Activated T-helper 9 cell treated with anti-CD3 and anti-CD28 coated beads, Interleukin-2, amount 50 U/mL, for 16 hours (primary cell): ENCODE measurements around the gene ATP9B.

ENCODE experiments used
- DNase-seq: peaks from one replicate; pipeline ENCODE4 v3.0.0-alpha.2; 2020; ENCODE audit warnings: low read depth

Gene ATP9B

DNA sequence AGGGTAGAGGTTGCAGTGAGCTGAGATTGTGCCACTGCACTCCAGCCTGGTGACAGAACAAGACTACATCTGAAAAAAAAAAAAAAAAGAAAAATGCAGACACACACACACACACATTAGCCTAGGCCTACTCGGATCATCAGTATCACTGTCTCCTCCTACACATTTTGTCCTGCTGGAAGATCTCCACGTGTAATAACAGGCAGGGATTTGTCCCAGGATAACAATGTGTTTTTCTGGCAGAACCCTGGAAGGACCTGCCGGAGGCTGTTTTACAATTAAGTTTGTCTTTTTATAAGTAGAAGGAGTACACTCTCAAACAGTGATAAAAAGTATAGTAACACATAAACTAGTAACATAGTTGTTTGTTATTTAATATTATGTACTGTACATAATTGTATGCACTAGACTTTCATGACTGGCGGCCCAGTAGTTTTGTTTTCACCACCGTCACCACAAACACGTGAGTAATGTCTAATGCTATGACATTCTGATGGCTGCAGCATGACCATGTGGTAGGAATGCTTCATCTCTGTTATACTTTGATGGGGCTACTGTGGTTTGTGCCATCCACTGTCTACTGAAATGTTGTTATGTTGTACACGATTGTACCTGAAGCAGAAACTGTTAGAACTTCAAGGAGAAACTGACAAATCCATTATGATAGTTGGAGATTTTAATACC, 130.6 kb downstream of the ATP9B start:
- no peak for DNase-seq

GRCh38 chr18:79200546-79201268, 131.5 kb downstream of the ATP9B start:
- DNase-seq, result peak; percentile 10

DNA sequence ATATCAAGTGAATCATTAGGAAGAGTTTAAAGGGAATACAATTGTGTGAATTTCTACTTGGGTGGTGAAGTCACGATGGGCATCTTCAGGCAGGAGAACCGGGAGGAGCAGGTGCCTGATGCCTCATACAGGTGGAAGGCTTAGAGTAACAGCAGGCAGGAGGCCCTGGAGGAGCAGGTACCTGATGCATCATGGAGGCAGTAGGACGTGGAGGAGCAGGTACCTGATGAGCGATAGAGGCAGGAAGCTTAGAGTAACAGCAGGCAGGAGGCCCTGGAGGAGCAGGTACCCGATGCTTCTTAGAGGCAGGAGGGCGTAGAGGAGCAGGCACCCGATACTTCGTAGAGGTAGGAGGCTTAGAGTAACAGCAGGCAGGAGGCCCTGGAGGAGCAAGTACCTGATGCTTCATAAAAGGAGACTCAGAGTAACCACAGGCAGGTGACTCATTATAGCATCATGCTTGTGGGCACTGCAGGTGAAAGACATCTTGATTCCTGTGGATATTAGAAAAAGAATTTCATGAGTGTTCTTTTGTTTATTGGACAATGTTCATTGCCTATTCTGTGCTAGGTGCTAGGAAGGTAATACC, 133.9 kb downstream of the ATP9B start:
- peak; percentile 13 for DNase-seq

DNA sequence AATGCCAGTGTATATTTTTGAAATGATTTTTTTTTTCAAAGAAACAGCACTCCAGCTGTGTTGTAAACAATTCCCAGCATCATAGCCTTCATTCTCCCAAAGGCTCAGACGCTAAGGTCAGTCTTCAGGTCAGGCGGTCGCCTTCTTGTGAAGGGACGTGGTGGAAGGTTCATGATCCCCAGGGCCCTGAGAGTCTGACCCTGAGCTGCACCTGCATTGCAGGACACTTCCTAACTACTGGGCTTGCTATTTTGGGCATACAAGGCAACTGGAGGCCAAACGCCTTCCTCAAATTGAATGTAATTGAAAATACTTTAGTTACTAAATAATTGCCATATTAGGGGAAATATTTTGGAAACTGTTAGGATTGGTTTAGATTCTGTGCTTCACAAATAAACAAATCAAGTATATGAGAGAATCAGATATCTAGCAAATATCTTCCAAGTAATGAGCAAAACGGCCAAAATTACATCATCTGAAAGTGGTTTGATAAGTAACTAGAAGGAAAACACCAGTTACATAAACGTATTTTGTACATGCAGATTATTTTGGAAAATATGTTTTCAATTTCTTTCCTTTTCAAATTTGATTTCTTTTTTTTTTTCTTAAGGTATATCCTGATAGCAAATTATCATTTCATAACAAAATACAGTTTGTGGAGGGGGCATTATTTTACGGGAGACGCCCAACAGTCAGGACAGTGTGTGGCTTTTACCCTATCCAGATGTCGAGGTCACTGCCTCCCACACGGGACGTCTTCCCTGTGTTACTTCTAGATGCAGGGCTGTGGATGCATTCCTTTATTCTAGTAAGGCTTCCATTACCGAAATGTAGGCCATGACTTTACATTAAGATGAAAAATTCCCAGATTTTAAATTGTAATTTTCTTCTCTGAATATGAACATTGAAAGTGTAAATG, 136.0 kb downstream of the ATP9B start:
- no peak for DNase-seq

- DNase-seq, result no peak
Measured at GRCh38 chr18:79206444-79206843, 137.2 kb downstream of the ATP9B start.

DNA sequence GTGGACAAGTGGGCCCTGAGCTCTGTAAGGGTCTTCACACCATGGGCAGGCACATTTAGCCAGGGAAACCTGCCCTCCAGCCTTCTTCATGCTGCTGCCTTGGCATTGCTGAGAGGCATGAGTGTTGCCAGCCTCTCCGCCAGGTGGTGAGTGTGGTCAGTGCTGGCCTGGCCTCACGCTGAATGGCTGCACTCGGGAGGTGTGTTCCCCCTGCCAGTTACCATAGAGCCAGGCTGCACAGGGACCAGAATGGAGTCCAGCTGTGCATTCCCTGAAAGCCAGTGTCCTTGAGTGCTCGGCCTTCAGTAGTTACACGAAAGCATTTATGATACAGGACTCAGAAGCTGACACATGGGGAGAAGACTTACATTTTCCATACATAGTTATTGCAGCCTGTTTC, 139.7 kb downstream of the ATP9B start:
- DNase-seq, result no peak

GRCh38 chr18:79210002-79210910, 141.1 kb downstream of the ATP9B start:
- DNase-seq, result no peak

- DNase-seq, result no peak
Measured at GRCh38 chr18:79211844-79212243, 142.7 kb downstream of the ATP9B start.

DNA sequence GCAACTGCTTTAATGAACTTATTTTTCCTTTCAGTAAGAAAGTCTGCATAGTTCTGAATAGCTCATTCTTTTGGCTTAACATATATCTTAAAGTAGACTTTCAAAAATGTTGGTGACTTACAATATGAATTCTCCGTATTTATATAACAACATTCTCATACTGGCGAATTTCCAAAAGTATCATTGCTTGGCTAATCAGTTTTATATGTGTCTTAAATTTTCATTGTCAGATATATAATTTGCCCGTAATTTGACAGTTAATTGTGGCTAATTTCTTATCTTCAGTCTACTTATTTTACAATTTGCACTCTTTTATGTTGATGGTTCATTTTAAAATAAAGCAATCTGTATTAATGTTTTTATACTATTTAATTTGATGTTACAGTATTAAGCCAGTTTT, 144.9 kb downstream of the ATP9B start:
- no peak for DNase-seq

- no peak for DNase-seq
Measured at GRCh38 chr18:79216176-79216575, 147.0 kb downstream of the ATP9B start.

- DNase-seq, result no peak
Measured at GRCh38 chr18:79217979-79218604, 148.9 kb downstream of the ATP9B start.

DNA sequence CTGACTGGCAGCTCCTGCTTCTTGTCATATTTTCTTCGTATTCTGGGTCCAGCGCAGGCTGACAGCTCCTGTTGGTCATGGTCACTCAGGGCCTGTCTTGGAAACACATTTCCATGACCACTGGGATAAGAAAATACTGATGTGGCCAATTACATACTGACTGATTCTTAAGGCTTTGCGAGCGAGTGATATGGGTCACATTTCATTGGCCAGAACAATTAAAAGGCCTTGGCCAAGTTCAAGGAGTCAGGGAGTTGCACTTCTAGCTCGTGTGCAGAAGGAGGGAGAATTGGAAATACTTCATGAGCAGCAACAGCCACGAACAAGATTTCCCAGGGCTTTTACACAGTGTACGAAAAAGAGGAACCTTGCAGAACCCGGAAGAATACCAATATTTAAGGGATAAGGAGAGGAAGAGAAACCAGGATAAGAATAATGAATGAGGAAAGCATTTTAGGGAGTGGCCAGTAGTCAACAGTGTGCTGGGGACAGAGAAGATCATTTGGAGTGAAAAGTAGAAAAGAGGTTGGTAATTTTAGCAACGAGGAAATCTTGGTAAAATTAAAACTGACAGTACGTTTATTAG, 149.5 kb downstream of the ATP9B start:
- no peak for DNase-seq

GRCh38 chr18:79221136-79221535, 151.9 kb downstream of the ATP9B start:
- no peak for DNase-seq

GRCh38 chr18:79222790-79223189, 153.6 kb downstream of the ATP9B start:
- DNase-seq, result no peak

GRCh38 chr18:79223431-79223830, 154.2 kb downstream of the ATP9B start:
- DNase-seq, result no peak

DNA sequence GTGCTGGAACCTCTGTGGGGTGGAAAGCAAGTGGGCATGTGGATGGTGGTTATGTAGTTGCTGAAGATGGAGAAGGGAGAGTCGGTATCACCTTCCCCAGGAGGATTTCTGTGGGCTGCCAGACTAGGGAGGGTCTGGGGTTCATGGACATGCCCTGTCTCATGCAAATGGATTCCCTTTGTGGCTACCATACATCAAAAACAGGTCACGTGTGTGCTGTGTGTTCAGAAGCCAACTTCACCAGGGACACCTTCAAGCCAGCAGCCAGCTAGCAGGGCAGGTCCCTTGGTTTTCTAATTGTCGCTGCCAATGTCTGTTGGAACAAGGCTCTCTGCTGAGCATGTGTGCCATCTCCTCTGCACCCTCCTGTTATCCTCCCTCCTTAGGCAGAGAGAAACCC, 155.2 kb downstream of the ATP9B start:
- DNase-seq, result no peak

DNA sequence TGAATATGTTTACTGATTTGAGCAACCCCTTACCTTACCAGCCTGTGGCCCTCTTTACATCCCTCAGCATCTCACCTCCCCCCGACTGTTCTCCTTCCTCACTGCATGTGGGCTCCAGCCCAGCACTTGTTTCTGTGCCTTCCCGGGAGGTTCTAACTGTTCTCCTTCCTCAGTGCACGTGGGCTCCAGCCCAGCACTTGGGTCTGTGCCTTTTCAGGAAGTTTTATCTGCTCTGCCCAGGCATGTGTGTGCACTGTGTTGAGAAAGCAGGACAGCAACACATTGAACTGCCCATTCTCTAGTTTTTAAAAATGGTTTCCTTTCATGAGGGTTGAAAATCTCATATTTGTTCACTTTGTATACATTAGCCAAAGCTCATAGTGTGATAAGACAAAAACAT, 158.4 kb downstream of the ATP9B start:
- no peak for DNase-seq

GRCh38 chr18:79229431-79229830, 160.2 kb downstream of the ATP9B start:
- DNase-seq, result no peak

- DNase-seq, result no peak
Measured at GRCh38 chr18:79234438-79234837, 165.2 kb downstream of the ATP9B start.

DNA sequence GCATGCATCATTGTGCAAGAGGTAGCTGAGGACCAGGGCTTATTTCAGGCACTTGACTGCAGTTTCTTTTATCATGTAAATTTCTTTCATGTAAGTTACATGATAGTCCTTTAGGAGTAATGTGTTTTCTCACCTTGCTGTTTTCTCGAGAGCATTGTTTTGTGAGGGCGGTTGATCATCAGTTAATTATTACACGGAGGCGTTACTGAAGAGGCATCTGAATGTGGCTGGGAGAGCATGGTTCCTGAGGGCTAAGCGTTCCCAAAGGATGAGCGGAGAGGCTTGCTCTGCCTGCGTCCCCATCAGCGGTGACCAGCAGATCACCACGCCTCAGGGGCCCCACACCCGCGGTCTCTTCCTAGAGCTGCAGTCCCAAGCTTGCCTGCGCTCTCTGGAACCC, 170.4 kb downstream of the ATP9B start:
- no peak for DNase-seq
